ENCODE results near the gene NUDT8. TPM values are rescaled to one million over a fixed set of nuclear protein-coding genes. Genes with fewer than 3 reads are reported as not detected.
"Not testable (repeated sequence)": the region's sequence is repeated elsewhere in the genome, so short reads cannot be mapped to it uniquely, and the experiment has no call there.

NUDT8 gene
- total RNA-seq, 3 donors from 2014 or later (not counting 1 experiment from before 2014, with no cell fraction given), result 1.7 to 5.2 (median 4.1) TPM

DNA sequence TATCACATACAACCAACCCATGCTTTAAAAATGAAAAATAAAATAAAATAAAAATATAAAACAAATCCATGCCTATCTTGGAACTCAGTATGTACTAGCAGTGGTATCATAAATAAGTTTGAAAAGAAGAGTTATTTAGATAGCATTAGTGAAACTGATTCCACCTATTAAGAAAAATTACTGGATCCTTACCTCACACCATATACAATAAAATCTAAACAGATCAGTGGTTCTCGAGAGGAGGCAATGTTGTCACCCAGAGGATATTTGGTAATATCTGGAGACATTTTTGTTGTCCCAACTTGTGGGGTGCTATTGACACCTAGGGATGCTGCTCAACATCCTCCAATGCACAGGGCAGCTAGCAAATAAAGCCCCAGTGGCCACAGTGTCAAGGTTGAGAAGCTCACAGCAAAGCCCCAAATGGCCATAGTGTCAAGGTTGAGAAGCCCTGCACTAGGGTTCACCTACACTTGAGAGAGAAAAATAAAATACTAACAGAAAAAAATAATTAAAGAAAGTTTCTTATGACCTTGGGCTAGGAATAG, 32.9 kb downstream of the NUDT8 start:
- ATAC-seq (peak in 1 of 3 donors; percentile 79), DNase-seq (no peak)
- Mint-ChIP-seq H3K9me3 (no peaks in the 10 kb centered on the region), H3K4me3 (no peak overlapping the region), H3K4me1 (peaks cover 21 to 28% of the 10 kb centered on the region in 2 donors), H3K36me3 (no peaks in the 10 kb centered on the region), H3K27ac (no peak overlapping the region), H3K27me3 (ENCODE audit: low read depth in 2 of 2) (no peaks in the 10 kb centered on the region)
- H3K27ac ChIP-seq (ENCODE audit: low read length), result no peak overlapping the region
- no peaks in the 10 kb centered on the region for H3K9me3 ChIP-seq (ENCODE audit: control insufficient read depth, insufficient read depth, low read length)
- H3K4me3 ChIP-seq (ENCODE audit: low read length), result no peak overlapping the region
- no peaks in the 10 kb centered on the region for H3K27me3 ChIP-seq (ENCODE audit: control insufficient read depth, insufficient read depth, low read length)
- H3K4me1 ChIP-seq (ENCODE audit: control insufficient read depth, insufficient read depth, low read length), result peaks cover 23% of the 10 kb centered on the region
- TF ChIP-seq, protein P1, sequence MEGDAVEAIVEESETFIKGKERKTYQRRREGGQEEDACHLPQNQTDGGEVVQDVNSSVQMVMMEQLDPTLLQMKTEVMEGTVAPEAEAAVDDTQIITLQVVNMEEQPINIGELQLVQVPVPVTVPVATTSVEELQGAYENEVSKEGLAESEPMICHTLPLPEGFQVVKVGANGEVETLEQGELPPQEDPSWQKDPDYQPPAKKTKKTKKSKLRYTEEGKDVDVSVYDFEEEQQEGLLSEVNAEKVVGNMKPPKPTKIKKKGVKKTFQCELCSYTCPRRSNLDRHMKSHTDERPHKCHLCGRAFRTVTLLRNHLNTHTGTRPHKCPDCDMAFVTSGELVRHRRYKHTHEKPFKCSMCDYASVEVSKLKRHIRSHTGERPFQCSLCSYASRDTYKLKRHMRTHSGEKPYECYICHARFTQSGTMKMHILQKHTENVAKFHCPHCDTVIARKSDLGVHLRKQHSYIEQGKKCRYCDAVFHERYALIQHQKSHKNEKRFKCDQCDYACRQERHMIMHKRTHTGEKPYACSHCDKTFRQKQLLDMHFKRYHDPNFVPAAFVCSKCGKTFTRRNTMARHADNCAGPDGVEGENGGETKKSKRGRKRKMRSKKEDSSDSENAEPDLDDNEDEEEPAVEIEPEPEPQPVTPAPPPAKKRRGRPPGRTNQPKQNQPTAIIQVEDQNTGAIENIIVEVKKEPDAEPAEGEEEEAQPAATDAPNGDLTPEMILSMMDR (IDR thresholded peaks at IDR 0.05), result no peak
- no CpG with 5 or more reads among the region's 1 CpG for WGBS (ENCODE audit: insufficient coverage)
- no peaks in the 10 kb centered on the region for H3K36me3 ChIP-seq (ENCODE audit: control insufficient read depth, insufficient read depth, low read length)
- intact Hi-C loops (cut with micrococcal nuclease), result no loop called here

DNA sequence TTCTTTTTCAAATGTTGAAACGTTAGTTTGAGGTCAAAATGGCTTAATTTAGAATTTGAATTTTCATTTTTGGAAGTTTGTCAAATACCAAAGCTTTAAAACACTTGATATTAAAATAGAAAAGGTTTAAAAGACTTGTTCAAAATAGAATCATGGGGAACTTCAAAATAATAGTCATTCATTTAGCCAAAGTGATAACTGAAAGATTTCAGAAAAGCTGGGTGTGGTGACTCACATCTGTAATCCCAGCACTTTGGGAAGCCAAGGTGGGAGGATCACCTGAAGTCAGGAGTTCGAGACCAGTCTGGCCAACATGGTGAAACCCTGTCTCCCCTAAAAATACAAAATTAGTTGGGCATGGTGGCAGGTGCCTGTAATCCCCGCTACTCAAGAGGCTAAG, 35.3 kb downstream of the NUDT8 start:
- H3K4me3 Mint-ChIP-seq, result no peak overlapping the region
- TF ChIP-seq, protein P1 (IDR thresholded peaks at IDR 0.05), result no peak
- H3K27ac Mint-ChIP-seq, result no peak overlapping the region
- 100% methylated on average over 2 of the region's 3 CpGs for WGBS (ENCODE audit: insufficient coverage)
- no peaks in the 10 kb centered on the region for H3K9me3 Mint-ChIP-seq
- no peak for DNase-seq
- H3K4me1 Mint-ChIP-seq, result peaks cover 3 to 10% of the 10 kb centered on the region in 2 donors
- no peak overlapping the region for H3K4me3 ChIP-seq (ENCODE audit: low read length)
- no peaks in the 10 kb centered on the region for H3K27me3 Mint-ChIP-seq (ENCODE audit: low read depth in 2 of 2)
- no peaks in the 10 kb centered on the region for H3K9me3 ChIP-seq (ENCODE audit: control insufficient read depth, insufficient read depth, low read length)
- H3K4me1 ChIP-seq (ENCODE audit: control insufficient read depth, insufficient read depth, low read length), result peaks cover 3% of the 10 kb centered on the region
- H3K36me3 ChIP-seq (ENCODE audit: control insufficient read depth, insufficient read depth, low read length), result no peaks in the 10 kb centered on the region
- intact Hi-C loops (cut with micrococcal nuclease), result no loop called here
- no peak overlapping the region for H3K27ac ChIP-seq (ENCODE audit: low read length)
- ATAC-seq, result no peak
- H3K36me3 Mint-ChIP-seq, result no peaks in the 10 kb centered on the region
- H3K27me3 ChIP-seq (ENCODE audit: control insufficient read depth, insufficient read depth, low read length), result no peaks in the 10 kb centered on the region

DNA sequence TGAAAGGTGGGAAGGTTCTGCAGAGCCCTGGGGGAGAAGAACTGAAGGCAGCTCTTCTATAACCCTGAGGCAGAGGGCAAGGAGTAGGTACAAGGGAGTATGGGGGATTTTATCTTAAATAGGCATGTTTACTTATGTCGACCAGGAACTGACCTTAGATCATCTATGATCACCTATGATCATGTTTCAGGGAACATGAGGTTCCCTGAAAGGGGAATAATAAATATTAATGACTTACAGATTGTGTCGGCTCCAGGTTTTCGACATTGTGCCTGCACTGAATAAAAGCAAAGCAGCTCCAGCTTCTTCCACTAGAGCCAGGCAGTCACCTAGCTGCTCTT, 36.2 kb downstream of the NUDT8 start:
- ATAC-seq (no peak), DNase-seq (no peak)
- Mint-ChIP-seq H3K9me3 (no peaks in the 10 kb centered on the region), H3K4me1 (peaks cover 0 to 5% of the 10 kb centered on the region in 2 donors), H3K27ac (no peak overlapping the region), H3K4me3 (no peak overlapping the region), H3K27me3 (ENCODE audit: low read depth in 2 of 2) (no peaks in the 10 kb centered on the region), H3K36me3 (no peaks in the 10 kb centered on the region)
- Histone ChIP-seq H3K4me1 (ENCODE audit: control insufficient read depth, insufficient read depth, low read length) (peaks cover 5% of the 10 kb centered on the region), H3K27me3 (ENCODE audit: control insufficient read depth, insufficient read depth, low read length) (no peaks in the 10 kb centered on the region), H3K27ac (ENCODE audit: low read length) (no peak overlapping the region), H3K4me3 (ENCODE audit: low read length) (no peak overlapping the region), H3K36me3 (ENCODE audit: control insufficient read depth, insufficient read depth, low read length) (no peaks in the 10 kb centered on the region), H3K9me3 (ENCODE audit: control insufficient read depth, insufficient read depth, low read length) (no peaks in the 10 kb centered on the region)
- WGBS (ENCODE audit: insufficient coverage), result 93% methylated on average over 3 of the region's 3 CpGs
- TF ChIP-seq, protein P1 (IDR thresholded peaks at IDR 0.05), result no peak
- intact Hi-C loops (cut with micrococcal nuclease), result no loop called here

DNA sequence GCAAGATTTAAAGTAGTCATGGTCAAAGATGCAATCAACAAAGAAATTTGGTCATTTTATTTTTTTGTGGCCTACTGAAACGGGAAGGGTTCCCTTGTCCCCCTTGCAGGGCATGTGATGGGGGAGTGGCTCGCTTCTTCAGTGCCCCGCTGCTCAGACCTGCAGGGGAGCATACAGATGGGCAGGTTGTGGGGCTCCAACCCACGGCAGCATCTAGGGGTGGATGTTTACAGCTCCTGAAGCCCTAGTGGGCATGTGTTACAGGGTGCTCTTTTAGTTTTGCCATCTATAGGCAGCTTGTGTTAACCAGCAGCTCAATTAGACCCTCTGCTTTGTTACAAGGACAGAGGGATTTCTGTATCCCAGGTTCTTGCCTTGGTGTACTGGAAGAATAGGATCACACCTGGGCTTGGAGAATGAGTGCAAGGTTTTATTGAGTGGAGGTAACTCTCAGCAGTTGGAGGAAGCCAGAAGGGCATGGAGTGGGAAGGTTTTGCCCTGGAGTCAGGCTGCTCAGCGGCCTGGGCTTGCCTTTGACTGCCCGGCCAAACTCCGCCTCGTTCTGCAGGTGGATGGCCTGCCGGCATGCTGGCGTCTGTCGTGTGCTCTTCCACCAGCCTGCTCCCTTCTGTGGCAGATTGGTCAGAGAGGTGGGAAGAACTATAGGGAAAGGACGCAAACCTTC, 36.7 kb downstream of the NUDT8 start:
- 91% methylated on average over 12 of the region's 12 CpGs for whole genome bisulfite sequencing (ENCODE audit: insufficient coverage)
- Mint-ChIP-seq H3K4me3 (no peak overlapping the region), H3K36me3 (no peaks in the 10 kb centered on the region), H3K27me3 (ENCODE audit: low read depth in 2 of 2) (no peaks in the 10 kb centered on the region), H3K4me1 (peaks cover 0 to 5% of the 10 kb centered on the region in 2 donors), H3K27ac (no peak overlapping the region), H3K9me3 (no peaks in the 10 kb centered on the region)
- H3K4me1 ChIP-seq (ENCODE audit: control insufficient read depth, insufficient read depth, low read length), result peaks cover 5% of the 10 kb centered on the region
- DNase-seq, result no peak
- TF ChIP-seq, protein P1 (IDR thresholded peaks at IDR 0.05), result no peak
- intact Hi-C loops (cut with micrococcal nuclease), result no loop called here
- no peaks in the 10 kb centered on the region for H3K9me3 ChIP-seq (ENCODE audit: control insufficient read depth, insufficient read depth, low read length)
- no peaks in the 10 kb centered on the region for H3K36me3 ChIP-seq (ENCODE audit: control insufficient read depth, insufficient read depth, low read length)
- H3K27ac ChIP-seq (ENCODE audit: low read length), result no peak overlapping the region
- H3K27me3 ChIP-seq (ENCODE audit: control insufficient read depth, insufficient read depth, low read length), result no peaks in the 10 kb centered on the region
- H3K4me3 ChIP-seq (ENCODE audit: low read length), result no peak overlapping the region
- ATAC-seq, result no peak

DNA sequence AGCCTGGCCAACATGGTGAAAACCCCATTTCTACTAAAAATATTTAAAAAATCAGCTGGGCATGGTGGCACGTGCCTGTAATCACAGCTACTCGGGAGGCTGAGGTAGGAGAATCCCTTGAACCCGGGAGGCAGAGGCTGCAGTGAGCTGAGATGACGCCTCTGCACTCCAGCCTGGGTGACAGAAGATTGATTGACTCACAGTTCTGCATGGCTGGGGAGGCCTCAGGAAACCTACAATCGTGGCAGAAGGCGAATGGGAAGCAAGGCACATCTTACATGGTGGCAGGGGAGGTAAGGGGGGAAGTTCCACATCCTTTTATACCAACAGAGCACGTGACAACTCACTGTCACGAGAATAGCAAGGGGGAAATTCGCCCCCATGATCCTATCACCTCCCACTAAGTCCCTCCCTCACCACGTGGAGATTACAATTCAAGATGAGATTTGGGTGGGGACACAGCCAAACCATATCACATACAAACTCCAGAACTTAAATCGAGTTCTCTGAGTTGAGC, 40.8 kb downstream of the NUDT8 start:
- H3K4me3 Mint-ChIP-seq; H3K27me3 Mint-ChIP-seq (ENCODE audit: low read depth in 2 of 2); DNase-seq; H3K27ac Mint-ChIP-seq; H3K9me3 Mint-ChIP-seq; ATAC-seq; H3K27ac ChIP-seq (ENCODE audit: low read length); H3K4me3 ChIP-seq (ENCODE audit: low read length); H3K36me3 Mint-ChIP-seq; intact Hi-C loops (cut with micrococcal nuclease); H3K36me3 ChIP-seq (ENCODE audit: control insufficient read depth, insufficient read depth, low read length); H3K27me3 ChIP-seq (ENCODE audit: control insufficient read depth, insufficient read depth, low read length); H3K9me3 ChIP-seq (ENCODE audit: control insufficient read depth, insufficient read depth, low read length): not testable (repeated sequence)
- 79% methylated on average over 7 of the region's 11 CpGs for WGBS (ENCODE audit: insufficient coverage)
- H3K4me1 Mint-ChIP-seq, result peaks cover 20 to 34% of the 10 kb centered on the region in 2 donors
- peaks cover 36% of the 10 kb centered on the region for H3K4me1 ChIP-seq (ENCODE audit: control insufficient read depth, insufficient read depth, low read length)

All from natural killer cell (primary cell).